ENCODE measurements around the gene CRKL. TPM values are rescaled to one million over a fixed set of nuclear protein-coding genes. Genes with fewer than 3 reads are reported as not detected.
A peak's percentile ranks its signal among the peaks of the same experiment; 100 is the strongest.

CRKL gene
- total and polyA plus RNA-seq, 3 donors from 2014 or later, result 31.9 to 60.2 (median 47.5) TPM

- no peak overlapping the region for H3K4me3 ChIP-seq
- intact Hi-C loops (cut with DNase I; ENCODE audit: low total_unique reads), result no loop called here
Measured at GRCh38 chr22:20955548-20955947, 38.3 kb downstream of the CRKL start.

GRCh38 chr22:20956258-20957101 is 39.3 kb downstream of the CRKL start:
- Histone ChIP-seq H3K27me3 (no peaks in the 10 kb centered on the region), H3K27ac (no peak overlapping the region), H3K4me1 (no peaks in the 10 kb centered on the region), H3K4me3 (peak overlapping the region; percentile 59 to 67), H3K9me3 (no peaks in the 10 kb centered on the region), H3K36me3 (ENCODE audit: low read depth, missing control alignments) (no peaks in the 10 kb centered on the region)
- intact Hi-C loops (cut with DNase I; ENCODE audit: low total_unique reads), result no loop called here
- TF ChIP-seq POLR2A (IDR thresholded peaks at IDR 0.05), result no peak
- no peak for TF ChIP-seq CTCF (IDR thresholded peaks at IDR 0.05)
- DNase-seq, result no peak
- WGBS, 2 donors, result 43 to 55% methylated on average over 11 to 27 of the region's 27 CpGs

More at GRCh38 chr22:20955548-20955947, 38.3 kb downstream of the CRKL start:
- no peak for TF ChIP-seq CTCF (IDR thresholded peaks at IDR 0.05)
- TF ChIP-seq POLR2A (IDR thresholded peaks at IDR 0.05), result no peak
- 86 to 93% methylated on average over 6 to 7 of the region's 7 CpGs for WGBS, 2 donors
- H3K9me3 ChIP-seq, result no peaks in the 10 kb centered on the region
- no peaks in the 10 kb centered on the region for H3K27me3 ChIP-seq
- no peaks in the 10 kb centered on the region for H3K36me3 ChIP-seq (ENCODE audit: low read depth, missing control alignments)
- no peak overlapping the region for H3K27ac ChIP-seq
- H3K4me1 ChIP-seq, result no peaks in the 10 kb centered on the region
- DNase-seq, result no peak

- H3K4me3 ChIP-seq, result peak overlapping the region; percentile 59 to 67
- no peaks in the 10 kb centered on the region for H3K27me3 ChIP-seq
- H3K9me3 ChIP-seq, result no peaks in the 10 kb centered on the region
- H3K27ac ChIP-seq, result no peak overlapping the region
- no peaks in the 10 kb centered on the region for H3K36me3 ChIP-seq (ENCODE audit: low read depth, missing control alignments)
- no peak for DNase-seq
- intact Hi-C loops (cut with DNase I; ENCODE audit: low total_unique reads), result no loop called here
- TF ChIP-seq POLR2A (IDR thresholded peaks at IDR 0.05) (no peak), CTCF (IDR thresholded peaks at IDR 0.05) (no peak)
- no peaks in the 10 kb centered on the region for H3K4me1 ChIP-seq
- 0% methylated on average over 10 to 49 of the region's 59 CpGs for WGBS, 2 donors
Measured at GRCh38 chr22:20957102-20957682, 40.0 kb downstream of the CRKL start.

- Histone ChIP-seq H3K9me3 (no peaks in the 10 kb centered on the region), H3K4me3 (peak overlapping the region; percentile 59 to 67), H3K4me1 (no peaks in the 10 kb centered on the region), H3K36me3 (ENCODE audit: low read depth, missing control alignments) (no peaks in the 10 kb centered on the region), H3K27me3 (no peaks in the 10 kb centered on the region), H3K27ac (no peak overlapping the region)
- no peak for DNase-seq
- intact Hi-C loops (cut with DNase I; ENCODE audit: low total_unique reads), result no loop called here
- TF ChIP-seq POLR2A (IDR thresholded peaks at IDR 0.05), result no peak
- TF ChIP-seq CTCF (IDR thresholded peaks at IDR 0.05), result no peak
- WGBS, 2 donors, result 3% methylated on average over 12 to 31 of the region's 32 CpGs
Measured at GRCh38 chr22:20957683-20958431, 40.6 kb downstream of the CRKL start.

All from testis (tissue), 3 donors.